Activated CD4-positive, alpha-beta T cell treated with anti-CD3 and anti-CD28 coated beads for 1 hour (primary cell): ENCODE data around the gene ATG2B.

Experiments used
- DNase-seq: peaks from one replicate; pipeline ENCODE4 v3.0.0-alpha.2; 2020

Gene ATG2B

GRCh38 chr14:96303981-96304380 is 59.2 kb downstream of the ATG2B start:
- no peak for DNase-seq

GRCh38 chr14:96299441-96299840 is 63.7 kb downstream of the ATG2B start:
- no peak for DNase-seq

GRCh38 chr14:96297997-96298515 is 65.1 kb downstream of the ATG2B start:
- no peak for DNase-seq

- no peak for DNase-seq
Measured at GRCh38 chr14:96297000-96297399, 66.1 kb downstream of the ATG2B start.

GRCh38 chr14:96294246-96294645 is 68.9 kb downstream of the ATG2B start:
- DNase-seq = no peak

- DNase-seq = no peak
Measured at GRCh38 chr14:96287856-96288255, 75.3 kb downstream of the ATG2B start.

- no peak for DNase-seq
Measured at GRCh38 chr14:96286251-96286650, 76.9 kb downstream of the ATG2B start.

- DNase-seq = no peak
Measured at GRCh38 chr14:96285667-96286066, 77.5 kb downstream of the ATG2B start.

- DNase-seq = no peak
Measured at GRCh38 chr14:96284430-96284829, 78.7 kb downstream of the ATG2B start.

- no peak for DNase-seq
Measured at GRCh38 chr14:96284008-96284407, 79.1 kb downstream of the ATG2B start.

GRCh38 chr14:96281486-96281885 is 81.7 kb downstream of the ATG2B start:
- no peak for DNase-seq

GRCh38 chr14:96280104-96280503 is 83.0 kb downstream of the ATG2B start:
- no peak for DNase-seq

- no peak for DNase-seq
Measured at GRCh38 chr14:96279564-96279963, 83.6 kb downstream of the ATG2B start.

- no peak for DNase-seq
Measured at GRCh38 chr14:96277890-96278289, 85.3 kb downstream of the ATG2B start.

GRCh38 chr14:96275177-96276112 is 87.7 kb downstream of the ATG2B start:
- DNase-seq = peak; percentile 49

- no peak for DNase-seq
Measured at GRCh38 chr14:96274543-96274942, 88.6 kb downstream of the ATG2B start.

- DNase-seq = no peak
Measured at GRCh38 chr14:96274122-96274521, 89.0 kb downstream of the ATG2B start.

- DNase-seq = no peak
Measured at GRCh38 chr14:96273629-96274028, 89.5 kb downstream of the ATG2B start.

GRCh38 chr14:96272777-96273473 is 90.2 kb downstream of the ATG2B start:
- no peak for DNase-seq

GRCh38 chr14:96271421-96271762 is 91.7 kb downstream of the ATG2B start:
- DNase-seq = no peak

- DNase-seq = no peak
Measured at GRCh38 chr14:96270565-96271420, 92.3 kb downstream of the ATG2B start.

GRCh38 chr14:96269359-96269710 is 93.8 kb downstream of the ATG2B start:
- DNase-seq = no peak
